ENCODE measurements around the gene FCER1G.
"Not testable (repeated sequence)": the region's sequence is repeated elsewhere in the genome, so short reads cannot be mapped to it uniquely, and the experiment has no call there.

Gene FCER1G

DNA sequence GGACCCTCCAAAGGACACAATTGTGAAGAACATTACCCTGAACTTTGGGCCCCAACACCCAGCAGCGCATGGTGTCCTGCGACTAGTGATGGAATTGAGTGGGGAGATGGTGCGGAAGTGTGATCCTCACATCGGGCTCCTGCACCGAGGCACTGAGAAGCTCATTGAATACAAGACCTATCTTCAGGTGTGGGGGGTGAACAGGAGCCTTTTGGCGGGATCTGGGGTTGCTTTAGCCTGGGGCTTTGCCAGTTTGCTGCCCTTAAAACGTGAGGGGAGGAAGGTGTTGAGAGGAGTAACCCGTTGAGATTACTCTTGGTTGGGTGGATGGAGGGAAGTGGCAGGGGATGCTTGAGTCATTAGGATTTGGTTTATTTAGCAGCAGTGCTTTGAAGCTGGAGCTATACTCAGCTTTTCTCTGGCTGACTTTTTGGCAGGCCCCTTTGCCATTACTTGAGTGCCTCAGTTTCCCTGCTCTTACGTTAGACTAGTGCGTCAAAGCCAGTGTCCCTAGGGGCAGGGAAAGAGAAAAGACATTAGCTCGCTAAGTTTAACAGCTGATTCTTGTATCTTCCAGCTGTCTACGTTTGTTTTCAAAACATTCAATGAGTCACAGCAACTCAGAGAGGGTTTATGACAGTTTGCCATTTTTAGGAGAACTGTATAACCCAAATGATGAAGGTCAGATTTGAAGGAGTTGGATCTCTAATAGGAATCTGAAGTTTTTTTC lies 8.5 kb upstream of the FCER1G start:
- DNase-seq (ENCODE audit: low read depth) = no peak

DNA sequence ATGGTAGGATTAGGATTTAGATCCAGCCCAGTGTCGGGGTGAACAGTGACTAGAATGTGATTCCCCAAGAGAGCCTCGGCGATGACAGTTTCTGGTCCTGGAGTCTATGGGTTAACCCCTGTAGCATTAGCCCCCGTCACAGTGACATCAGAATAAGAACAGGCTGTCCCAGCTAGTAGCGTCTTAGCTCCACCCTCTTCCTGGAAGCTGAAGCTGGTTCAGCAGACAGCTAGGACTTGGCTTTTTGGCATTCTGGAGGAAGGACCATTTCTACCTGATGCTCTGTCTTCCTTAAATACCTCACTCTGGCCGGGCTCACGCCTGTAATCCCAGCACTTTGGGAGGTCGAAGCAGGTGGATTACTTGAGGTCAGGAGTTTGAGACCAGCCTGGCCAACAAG lies 7.9 kb upstream of the FCER1G start:
- no peak for DNase-seq (ENCODE audit: low read depth)

DNA sequence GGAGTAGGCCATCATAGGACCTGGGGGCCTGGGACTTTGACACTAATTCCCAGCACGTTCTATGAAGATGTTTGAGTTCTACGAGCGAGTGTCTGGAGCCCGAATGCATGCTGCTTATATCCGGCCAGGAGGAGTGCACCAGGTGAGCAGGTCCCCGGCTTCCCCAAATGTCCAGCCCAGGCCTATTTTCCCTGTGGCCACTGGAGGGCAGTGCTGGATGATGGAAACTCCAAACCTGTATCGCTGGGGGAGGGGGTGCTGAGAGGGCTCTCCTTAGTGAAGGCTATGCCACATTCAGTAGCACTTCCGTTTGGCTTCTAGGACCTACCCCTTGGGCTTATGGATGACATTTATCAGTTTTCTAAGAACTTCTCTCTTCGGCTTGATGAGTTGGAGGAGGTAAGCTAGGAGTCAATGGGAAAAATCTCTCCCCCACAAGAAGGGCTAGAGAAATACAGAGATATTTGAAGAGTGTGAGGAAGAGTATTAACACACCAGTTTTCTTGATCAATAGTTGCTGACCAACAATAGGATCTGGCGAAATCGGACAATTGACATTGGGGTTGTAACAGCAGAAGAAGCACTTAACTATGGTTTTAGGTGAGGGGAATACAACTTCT lies 5.2 kb upstream of the FCER1G start:
- DNase-seq (ENCODE audit: low read depth) = peak; percentile 50

DNA sequence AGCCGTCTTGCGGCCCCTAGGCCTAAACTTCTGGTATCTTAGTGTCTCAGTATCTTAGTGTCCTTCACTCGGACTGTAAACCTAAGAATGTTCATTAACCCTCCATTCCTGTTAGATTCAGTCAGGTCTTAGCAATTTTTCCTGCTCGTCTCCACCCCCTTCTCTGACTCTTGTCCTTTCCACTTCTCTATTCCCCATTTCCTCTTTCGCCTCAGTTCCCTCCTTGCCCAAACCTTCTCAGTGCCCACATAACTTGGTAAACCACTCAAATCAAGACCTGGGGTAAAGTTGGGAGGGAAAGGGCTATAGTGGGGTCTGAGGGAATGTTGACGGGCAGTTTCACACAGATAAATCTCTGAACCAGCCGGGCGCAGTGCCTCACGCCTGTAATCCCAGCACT lies 726 bp upstream of the FCER1G start:
- DNase-seq (ENCODE audit: low read depth) = no peak

DNA sequence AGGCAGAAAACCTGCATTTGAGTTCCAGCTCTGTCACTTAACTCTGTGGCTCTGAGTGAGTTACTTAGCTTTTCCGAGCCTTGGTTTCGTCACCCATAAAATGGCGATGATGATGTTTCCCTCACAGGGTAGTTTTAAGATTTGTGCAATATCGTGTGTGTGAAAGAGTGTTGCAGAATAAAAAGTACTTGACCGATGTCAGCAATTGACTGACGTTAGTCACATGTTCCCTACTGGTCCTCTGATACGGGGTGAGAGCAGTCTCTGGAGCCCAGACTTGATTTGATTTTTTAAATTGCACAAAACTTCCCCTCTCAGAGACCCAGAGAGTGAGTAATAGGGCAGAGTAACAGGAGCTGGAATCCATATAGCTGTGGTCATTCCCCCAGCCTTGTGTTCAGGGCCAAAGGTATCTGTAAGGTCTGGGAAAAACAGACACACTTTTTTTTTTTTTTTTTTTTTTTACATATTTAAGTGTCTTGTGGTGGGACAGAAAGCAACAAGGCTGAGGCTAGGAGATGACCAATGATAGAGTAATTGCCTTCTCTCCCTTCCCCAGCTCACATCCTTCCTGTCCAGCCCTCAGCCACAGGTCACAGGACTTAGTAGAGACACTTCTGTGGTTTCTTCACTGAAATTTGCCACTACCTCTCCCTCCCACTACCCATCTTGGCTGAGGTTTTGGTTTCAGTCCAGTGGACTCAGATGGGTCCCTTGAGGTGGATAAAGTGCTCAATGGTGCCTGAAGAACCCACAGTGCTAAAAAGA lies 2.0 kb downstream of the FCER1G start:
- peak; percentile 12 for DNase-seq (ENCODE audit: low read depth)

DNA sequence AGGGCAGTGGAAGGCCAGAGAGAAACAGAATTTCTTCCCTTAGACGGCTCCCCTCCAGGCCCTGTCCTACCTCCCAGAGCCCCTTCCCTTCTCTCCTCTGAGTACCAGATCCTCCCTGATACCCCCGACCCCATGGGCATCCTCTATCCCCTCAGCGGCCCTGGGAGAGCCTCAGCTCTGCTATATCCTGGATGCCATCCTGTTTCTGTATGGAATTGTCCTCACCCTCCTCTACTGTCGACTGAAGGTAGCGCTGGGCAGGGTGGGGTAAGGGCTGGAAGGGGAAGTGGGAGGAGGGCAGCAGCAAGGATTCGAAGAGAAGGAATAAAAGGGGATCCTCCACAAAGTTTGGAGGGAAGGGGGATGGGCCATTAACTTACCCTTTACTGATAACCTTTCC lies 2.7 kb downstream of the FCER1G start:
- no peak for DNase-seq (ENCODE audit: low read depth)

DNA sequence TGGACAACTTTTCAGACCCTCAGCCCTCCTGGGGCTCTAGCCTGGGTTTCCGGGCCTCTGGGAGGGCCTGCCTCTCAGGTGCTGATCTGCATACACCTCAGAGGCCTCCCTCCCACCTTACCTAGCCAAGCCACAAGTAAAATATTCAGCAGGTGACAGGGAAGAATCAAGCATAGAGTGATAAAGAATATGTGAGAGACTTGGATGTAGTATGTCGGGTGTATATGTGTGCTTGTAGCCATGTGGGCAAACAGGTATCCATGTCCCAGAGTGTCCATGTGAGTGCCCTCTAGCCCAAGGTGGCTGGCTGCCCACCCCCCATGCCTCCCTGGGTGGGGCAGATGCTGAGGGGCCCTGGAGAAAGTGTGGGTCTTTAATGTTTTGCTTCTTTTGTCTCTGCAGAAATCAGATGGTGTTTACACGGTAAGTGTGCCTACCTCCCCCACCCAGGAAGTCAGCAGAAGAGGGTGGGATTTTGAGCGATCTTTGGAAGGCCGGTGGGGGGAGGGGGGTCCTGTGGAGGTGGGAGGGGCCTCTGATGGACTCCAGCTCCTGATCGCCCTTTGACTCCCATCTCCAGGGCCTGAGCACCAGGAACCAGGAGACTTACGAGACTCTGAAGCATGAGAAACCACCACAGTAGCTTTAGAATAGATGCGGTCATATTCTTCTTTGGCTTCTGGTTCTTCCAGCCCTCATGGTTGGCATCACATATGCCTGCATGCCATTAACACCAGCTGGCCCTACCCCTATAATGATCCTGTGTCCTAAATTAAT lies 3.4 kb downstream of the FCER1G start:
- DNase-seq (ENCODE audit: low read depth) = no peak

DNA sequence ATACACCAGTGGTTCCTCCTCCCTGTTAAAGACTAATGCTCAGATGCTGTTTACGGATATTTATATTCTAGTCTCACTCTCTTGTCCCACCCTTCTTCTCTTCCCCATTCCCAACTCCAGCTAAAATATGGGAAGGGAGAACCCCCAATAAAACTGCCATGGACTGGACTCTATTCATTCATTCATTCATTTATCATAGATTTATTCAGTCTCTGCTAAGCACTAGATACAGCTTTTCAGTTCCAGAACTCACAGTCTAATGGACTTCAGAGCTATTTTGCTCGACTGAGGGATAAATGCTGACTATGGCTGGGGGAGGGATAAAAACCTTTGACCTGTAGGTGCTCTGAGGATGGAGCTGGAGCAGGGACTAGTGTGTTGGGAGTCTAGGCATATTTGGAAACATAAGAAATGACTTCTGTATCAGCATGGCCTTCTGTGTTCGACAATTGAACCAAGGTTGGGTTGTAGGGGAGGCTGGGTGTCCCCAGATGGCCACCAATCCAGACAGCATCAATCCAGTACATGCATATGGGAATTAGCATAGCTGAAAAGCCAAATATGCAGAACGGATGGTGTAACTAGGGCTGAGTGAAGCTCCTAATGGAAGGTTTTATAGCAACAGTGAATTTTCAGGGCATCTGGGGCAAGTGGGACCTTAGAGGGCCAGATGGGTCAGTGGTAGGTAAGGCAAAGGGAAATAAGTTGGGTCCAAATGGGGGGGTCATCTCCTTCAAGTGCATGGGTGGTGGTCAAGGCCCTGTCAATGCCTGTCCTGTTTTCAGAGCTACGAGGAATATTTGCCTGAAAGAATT lies 4.2 kb downstream of the FCER1G start:
- DNase-seq (ENCODE audit: low read depth) = no peak

DNA sequence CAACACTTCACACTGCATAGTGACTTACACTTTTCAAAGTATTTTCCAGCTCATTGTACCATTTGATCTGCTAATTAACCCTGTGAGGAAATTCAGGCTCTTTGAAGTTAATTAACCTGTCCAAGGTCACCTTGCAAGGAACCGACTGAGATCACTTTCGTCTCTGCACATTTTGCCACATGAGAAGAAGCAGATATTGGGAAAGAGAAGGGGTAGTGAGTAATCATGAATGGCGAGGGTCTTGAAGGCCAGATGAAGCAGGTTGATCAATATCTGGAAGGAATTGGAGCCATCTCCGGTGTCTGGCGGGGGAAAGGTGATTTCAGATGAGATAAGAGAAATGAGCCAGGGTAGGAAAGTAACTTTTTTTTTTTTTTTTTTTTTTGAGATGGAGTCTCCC lies 4.9 kb downstream of the FCER1G start:
- no peak for DNase-seq (ENCODE audit: low read depth)

DNA sequence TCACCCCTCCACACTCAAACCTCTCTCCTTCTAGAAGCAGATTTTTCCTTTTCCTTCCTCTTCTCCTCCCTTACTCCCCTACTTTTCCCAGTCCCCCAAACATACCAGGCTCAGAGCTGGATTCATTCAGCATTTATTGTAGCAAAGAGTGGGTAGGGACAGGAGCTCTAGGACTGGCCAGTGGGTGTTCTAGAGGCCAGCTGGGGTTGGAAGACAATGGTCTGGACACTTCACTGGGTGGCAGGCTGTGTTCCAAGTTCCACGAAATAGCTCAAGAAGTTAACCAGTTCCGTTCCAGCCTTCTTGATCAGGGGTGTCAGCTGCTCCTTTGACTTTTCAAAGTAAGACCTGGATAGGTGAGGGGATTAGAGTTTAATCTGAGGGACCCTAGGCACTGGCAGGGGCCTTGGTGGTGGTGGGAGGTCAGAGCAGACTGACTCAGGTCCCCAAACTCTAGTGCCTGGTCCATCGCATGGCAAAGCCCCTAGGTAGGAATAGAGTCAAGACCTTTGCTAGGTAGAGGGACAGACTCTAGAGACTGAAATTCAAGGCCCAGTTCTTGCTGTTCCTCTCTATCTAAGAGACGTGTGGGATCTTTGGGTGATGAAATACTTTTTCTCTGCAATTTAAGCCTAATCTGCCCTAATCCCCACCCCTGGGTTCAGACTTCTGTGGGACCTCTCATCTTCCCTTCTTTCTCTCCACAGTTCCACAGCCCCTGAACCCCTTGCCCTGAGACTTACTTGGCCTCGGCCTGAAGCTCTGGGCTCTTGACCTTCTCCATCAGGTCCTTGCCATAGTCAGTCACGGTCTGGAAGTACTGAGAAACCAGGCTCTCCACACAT lies 7.3 kb downstream of the FCER1G start:
- DNase-seq (ENCODE audit: low read depth) = no peak

DNA sequence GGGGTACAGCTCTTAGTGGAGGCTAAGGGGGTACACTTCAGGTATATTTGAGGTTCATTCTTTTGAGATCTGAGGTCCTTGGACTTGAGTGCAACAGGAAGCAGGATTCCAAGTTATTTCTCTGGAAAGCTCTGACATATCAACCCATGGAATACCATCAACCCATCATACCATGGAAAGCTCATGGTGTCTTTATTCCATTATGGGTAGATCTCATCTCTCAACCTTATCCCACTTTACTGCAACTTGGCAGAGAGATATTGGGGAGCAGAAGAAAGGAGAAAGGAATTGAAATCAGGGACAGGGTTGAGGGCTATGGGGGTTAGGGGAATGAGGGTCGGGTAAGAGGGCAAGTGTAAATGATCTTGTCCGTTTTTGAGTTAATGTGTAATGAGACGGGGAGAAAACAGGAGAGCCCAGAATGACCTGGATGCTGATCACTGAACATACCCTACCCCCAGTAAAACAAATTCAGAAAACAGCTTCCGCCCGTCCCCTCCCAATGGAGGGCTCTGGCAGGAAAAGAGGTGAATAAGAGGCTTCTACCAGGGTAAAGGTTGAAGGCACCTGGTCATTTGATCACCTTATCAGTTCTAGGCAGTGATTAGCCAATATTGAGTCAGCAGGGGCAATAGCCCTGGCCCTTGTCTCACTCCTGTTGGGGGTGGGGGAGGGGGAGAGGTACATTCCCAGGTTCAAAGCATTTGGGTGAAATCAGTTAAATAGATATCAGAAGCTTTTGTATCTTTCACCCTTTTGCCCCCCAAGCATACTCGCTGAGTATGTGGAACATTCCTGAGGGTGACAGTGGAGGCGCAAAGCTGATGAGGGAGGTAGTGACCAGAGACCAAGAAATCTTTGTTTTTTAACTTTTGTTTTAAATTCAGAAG lies 9.0 kb downstream of the FCER1G start:
- no peak for DNase-seq (ENCODE audit: low read depth)

DNA sequence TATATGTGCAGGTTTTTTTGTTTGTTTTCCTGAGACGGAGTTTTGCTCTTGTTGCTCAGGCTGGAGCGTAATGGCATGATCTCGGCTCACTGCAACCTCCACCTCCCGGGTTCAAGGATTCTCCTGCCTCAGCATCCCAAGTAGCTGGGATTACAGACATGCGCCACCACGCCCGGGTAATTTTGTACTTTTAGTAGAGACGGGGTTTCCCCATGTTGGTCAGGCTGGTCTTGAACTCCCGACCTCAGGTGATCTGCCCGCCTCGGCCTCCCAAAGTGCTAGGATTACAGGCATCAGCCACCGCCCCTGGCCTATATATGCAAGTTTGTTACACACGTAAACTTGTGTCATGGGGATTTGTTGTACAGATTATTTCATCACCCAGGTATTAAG lies 9.6 kb downstream of the FCER1G start:
- not testable (repeated sequence) for DNase-seq (ENCODE audit: low read depth)

DNA sequence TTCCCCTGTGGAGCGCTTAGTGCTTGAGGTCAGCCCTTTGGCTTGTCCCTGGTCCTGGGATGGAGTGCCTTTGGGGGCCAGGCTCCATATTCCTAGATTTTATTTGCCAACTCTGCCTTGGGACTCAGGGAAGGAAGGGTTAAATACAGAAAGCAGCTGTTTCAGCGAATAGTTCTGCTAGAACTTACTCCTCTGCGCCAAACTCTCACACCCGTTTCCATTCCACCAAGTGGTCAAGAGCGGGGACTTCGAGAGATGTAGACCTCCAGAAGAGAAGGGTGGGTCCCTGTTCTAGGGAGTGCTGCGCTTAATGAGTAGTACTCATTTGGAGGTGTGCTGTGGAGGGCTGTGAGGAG lies 10.1 kb downstream of the FCER1G start:
- no peak for DNase-seq (ENCODE audit: low read depth)

DNA sequence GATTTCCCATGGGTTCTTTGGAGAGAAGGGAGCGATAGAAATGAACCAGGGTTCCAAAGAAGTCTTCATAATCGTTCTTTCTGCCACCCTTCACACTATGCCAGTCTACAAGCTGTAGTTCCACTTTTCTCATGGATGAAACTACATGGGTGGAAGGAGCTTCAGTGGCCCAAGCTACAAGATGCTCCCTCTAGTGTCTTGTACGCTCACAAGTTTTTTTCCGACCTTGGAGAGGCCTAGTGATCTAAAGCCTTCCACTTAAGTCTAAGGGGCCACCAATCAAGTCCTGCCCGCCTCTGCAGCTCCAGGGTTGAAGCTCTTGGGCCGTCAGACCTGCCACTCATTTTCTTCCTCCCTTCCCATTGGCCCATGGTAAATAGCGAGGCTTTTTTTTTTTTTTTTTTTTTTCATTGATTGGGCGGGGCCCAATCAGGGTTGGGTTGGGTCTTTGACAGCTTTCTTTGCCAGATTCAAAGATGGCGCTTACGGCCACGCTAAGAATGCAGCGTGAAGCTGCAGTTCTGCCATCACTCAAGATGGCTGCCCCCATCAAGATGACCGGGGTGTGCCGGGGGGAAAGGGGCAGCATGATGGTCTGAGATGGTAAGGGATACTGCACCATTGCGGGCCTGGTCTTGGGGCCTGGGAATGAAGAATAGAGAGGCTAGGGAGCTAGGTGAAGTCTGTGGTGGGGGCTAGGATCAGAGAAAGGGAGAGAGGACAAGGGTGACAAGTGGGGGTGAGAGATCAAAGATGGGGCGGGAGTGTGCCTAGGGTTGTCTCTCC lies 10.6 kb downstream of the FCER1G start, which contains the start of gene TOMM40L:
TSS of gene TOMM40L (plus strand) at position 527 of the 786 bp plus-strand sequence. CDS start 430 bp downstream, outside the sequence.
- peak; percentile 78 for DNase-seq (ENCODE audit: low read depth)

DNA sequence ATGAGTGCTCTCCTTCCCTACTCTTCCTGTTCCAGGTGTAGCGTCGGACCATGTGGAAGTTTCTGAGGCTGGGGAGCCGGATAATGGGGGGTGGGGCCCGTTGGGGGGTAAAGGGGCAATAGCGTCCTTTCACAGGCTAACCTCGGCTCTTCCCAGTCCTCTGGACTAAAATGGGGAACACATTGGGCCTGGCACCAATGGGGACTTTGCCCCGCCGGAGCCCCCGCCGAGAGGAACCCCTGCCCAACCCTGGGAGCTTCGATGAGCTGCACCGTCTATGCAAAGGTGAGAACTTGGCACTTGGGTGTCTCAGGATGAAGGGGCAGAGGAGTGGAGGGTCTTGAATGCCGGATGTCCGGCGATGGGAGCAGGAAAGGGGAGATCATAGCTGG lies 11.2 kb downstream of the FCER1G start:
- DNase-seq (ENCODE audit: low read depth) = no peak

DNA sequence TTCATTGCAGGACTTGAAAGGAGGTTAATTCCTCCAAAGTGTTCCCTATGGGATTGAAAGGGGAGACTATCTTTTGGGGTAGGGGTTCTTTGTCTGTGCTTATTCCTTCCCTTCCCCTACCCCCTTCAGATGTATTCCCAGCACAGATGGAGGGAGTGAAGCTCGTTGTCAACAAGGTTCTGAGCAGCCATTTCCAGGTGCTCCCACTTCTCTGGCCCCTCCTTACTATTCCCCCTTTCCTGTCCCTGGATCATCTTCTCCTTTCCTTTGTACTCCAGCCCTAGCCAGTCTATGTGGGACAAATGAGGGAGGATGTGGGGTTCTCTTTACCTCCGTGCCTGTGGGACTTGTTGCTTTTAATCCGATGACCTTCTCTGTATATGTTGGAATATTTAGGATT lies 11.7 kb downstream of the FCER1G start:
- DNase-seq (ENCODE audit: low read depth) = no peak

DNA sequence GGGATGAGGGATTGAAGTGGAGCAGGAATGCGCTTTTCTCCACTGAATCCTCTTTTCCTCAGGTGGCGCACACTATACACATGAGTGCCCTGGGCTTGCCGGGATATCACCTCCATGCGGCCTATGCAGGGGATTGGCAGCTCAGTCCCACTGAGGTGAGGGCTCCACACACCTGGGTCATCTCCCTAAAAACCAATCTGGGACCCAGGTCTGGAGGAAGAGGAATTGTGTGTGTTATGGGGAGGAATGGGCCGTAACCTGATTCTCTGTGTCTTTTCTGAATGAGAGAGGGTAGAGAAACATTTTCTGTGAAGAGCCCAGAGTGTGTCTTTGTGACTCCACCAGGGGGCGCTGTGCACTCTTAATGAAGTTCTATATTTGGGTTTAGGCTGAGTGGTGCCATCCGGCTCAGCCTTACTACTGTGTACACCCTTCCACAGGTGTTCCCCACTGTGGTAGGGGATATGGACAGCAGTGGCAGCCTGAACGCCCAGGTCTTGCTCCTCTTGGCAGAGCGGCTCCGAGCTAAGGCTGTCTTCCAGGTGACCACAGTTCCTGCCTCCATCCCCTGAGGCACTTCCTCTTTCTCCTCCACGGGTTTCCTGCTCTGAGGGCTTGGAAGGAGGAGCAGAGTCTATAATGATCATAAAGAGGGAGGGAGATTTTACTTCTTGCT lies 12.2 kb downstream of the FCER1G start:
- DNase-seq (ENCODE audit: low read depth) = peak; percentile 88

DNA sequence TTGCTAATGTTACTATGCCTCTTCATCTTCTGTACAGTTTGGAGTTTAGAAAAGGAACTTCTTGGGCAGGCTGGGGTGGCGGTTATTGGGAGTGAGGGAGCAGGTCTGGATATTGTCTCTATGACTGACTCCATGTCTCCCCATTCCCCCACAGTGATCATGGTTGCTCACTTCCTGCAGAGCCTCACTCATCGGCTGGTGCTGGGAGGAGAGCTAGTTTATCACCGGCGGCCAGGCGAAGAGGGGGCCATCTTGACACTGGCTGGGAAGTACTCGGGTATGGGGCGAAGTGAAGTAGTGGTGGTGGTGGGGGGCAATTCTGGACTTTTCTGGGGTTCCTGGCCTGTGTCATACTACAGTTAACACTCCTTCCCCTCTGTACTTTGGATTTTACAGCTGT lies 12.9 kb downstream of the FCER1G start:
- DNase-seq (ENCODE audit: low read depth) = no peak

Measured in stimulated activated CD8-positive, alpha-beta memory T cell treated with anti-CD3 and anti-CD28 coated beads, Interleukin-12 subunit alpha, Interleukin-12 subunit beta, amount 100 ng/mL, for 1 hour (primary cell).